ENCODE results near the gene RRBP1.

The RRBP1 gene

DNA sequence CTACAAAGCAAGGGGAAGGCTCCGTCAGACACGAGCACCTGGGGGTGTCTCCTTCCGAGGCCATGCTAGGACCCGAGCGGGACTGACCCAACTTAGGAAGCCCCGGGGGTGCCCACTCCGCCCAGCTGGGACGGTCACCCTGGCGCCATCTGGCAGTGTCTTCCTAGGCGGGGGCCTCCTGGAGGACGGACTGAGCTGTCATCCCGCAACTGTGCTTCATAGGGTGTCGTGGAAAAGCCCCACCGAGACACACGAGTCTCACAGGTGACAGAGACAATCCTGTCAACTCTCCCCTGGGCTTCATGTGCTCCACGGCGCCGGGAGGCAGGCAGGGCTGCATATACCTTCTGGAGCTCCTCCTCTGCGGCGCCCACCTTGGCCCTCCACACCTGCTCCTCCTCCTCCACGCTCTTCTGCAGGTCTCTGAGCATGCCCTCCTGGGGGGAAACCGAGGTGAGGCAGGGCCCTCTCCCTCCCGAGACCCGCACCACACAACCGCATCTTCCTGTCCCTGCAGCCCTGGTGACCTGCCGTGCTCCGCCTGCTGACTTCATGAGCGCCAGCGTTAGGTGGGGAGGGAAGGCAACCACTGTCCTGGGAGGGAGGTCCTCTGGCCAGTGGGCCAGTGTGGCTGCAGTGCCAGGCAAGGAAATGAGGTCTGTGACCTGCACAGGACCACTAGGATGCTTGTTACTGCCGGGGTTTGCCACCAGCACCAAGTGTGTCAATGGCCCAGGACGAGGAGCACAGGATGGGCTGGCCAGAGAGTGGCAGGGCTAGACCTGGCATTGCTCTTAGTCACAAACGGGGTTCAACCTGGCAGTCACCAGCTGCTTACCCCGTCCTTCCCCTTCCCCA lies 61.4 kb downstream of the RRBP1 start:
- DNase-seq: no peak

DNA sequence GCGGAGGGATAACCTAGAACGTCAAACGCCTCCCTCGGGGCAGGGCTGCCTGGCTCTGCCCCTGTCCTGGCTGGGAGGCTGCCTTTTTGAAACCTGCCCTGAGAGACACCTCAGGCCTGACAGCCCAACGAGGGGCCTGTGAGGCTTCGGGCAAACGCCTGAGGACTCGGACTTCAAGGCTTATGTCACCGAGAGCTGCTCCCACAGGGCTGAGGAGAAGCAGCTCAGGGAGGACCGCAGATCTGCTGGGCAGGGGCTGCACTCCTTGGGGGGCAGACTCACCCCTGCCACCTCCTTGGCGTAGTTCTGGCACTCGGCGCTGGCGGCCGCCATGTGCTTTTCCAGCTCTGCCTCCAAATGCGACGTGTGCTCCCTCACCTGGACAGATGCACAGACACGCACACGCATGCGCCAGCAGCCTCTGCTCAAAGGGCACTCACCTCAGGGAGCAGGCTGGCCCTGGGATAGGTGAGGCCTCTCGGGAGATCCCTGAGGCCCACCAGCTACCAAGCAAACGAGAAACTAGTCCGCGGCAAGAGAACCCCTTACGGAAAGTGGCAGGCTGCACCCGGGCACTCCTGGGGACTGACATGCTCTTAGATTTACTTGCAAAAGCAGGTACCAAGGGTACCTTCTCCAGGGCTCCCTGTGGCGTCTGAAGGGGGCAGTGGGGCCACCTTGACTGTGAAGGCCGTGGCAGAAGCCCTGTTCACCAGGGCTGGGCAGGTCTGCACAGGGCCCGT lies 62.5 kb downstream of the RRBP1 start:
- no peak for DNase-seq

DNA sequence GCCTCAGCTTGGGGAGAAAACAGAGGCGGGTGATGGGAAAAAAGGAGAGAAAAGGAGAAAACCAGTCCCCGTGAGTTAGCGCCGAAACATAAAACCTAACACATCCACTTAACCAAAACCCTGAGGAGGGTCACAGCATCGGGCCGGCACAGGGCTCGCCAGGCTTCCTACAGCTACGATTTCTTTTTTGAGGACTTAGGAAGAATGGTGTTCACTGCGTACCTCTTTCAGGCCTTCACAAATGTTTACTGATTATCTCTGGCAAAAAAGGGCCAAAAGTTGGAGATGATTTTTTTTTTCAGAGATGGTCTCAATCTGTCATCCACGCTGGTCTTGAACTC lies 63.4 kb downstream of the RRBP1 start:
- no peak for DNase-seq

DNA sequence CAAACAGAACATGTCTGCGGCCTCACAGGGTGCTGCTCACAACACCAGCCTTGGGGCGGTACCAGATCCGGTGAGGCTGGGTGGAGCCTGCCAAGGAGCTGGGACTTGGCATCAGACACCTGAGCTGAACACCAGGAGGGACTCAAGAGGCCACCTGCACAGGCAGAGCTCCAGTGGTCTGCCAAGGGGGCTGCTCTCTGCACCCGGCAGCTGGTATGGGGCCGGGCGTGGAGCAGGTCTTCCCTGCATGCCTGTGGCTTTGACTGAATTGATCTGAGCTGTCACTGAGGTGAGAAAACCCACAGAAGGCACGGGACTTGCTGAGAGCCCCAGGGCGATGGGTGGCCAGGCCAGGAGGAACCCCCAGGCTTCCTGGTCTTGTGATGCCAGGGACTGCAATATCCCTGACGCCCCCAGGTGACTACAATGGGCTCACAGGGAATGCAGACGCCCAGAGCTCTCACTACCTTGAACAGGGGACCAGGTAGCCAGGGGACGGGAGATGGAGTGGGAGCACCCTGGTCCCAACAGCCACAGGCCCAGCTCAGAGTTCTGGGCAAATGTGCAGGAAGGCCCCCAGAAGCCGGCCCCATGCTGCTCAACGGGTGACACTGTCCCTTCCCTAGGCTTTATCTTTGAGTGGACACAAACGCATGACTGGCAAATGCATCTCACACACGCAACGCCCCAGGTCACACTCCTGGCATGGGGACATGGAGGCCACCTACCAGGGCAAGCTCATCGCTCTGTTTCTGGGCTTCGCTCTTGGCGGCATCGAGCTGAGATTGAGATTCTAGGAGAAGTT lies 64.0 kb downstream of the RRBP1 start:
- DNase-seq: no peak

DNA sequence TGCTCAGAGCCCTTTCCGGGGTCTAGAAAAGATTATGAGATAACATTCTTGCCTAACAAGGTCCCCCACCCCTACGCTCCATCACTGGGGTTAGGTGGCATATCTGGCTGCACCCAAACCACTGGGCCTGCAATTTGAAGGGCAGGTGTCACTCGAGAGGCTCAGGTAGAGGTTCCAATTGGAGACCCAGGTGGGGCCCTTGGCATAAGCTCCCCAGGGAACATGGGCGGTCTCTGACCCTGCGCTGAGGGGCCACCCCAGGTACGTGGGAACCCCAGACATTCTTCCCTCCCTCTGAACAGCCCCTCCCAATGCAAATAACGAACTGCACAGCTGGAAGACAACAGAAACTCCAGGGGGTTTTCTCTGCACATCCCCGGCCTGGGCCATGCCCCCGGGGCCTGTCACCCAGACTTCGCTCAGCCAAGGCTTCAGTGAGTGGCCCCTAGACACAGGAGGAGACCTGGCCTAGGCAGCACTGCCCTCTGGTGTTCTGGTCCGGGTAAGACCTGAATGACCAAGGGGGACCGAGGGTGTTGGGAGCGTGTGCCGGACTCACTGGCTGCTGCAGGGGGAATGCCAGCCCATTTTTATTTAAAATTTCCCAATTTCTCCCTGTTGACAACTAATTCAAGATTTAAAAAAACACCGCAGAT lies 64.7 kb downstream of the RRBP1 start:
- DNase-seq: peak; percentile 4

DNA sequence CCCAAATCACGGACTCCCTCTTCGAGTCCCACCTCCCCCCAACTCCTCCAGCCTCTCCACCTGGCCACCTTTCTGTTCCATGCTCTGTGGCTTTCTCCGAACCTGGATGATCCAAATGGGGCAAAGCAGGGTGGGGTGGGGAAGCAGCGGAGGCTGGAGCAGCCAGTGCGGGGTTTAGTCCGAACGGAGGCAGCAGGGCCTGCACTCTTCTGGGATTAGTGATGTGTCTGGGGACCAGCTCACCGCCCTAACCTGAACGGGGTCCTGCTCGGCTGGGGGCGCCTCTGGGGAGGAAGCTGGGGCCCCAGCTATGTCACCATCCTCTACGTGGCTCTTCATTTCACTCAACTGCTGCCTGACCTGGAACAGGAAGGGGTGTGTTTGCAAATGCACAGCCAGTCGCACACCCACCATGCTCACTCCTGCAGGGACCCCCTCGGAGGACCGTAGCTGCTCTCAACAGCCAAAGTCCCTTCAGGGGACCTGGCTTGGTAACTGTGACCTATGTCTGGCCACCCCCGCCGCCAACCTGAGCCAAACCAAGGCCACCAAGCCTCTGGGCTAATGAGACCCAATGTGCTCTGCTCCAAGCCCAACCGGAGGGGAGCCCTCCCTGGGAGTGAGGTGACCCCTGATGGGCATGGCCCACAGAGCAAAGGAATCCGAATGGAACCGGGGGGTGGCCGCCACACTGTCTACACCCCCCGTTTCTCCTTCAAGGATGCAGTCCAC lies 65.4 kb downstream of the RRBP1 start:
- DNase-seq: no peak

DNA sequence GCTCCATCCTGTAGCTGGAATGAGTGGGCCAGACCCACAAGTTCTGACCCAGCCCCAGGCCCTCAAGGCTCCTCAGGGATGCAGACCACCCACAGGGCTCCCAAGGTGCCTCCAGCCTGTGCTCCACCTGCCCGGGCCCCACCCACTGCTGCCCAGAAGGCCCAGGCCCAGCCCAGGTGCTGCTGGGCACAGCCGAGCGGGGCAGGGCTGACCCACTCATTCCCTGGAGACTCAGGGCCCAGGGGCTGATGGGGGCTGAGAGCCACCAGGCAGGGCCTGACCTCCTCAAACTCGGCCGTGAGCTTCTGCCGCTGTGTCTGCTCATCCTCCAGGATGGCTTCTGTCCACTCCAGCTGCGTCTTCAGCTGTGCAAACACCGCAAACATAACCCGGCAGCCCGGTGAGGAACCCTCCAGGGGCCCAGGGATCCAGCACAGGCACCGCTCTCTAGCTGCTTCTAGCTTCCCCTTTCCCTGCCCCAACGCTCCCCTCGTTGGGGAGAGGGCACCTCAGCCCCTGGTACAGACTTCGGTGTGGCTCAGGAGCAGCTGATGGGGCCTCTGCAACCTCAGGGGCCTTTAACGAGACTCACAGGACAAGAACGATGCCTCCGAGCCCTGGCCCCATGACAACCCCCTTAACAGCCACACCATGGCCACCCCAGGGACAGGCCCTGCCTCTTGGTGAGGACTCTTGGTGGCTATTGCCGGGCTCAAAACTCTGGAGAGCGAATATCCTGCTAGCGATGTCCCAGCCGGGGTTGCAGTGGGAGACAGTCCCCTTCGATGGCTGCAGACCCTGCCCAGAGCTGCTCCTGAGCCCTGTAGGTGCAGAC lies 66.2 kb downstream of the RRBP1 start:
- no peak for DNase-seq

DNA sequence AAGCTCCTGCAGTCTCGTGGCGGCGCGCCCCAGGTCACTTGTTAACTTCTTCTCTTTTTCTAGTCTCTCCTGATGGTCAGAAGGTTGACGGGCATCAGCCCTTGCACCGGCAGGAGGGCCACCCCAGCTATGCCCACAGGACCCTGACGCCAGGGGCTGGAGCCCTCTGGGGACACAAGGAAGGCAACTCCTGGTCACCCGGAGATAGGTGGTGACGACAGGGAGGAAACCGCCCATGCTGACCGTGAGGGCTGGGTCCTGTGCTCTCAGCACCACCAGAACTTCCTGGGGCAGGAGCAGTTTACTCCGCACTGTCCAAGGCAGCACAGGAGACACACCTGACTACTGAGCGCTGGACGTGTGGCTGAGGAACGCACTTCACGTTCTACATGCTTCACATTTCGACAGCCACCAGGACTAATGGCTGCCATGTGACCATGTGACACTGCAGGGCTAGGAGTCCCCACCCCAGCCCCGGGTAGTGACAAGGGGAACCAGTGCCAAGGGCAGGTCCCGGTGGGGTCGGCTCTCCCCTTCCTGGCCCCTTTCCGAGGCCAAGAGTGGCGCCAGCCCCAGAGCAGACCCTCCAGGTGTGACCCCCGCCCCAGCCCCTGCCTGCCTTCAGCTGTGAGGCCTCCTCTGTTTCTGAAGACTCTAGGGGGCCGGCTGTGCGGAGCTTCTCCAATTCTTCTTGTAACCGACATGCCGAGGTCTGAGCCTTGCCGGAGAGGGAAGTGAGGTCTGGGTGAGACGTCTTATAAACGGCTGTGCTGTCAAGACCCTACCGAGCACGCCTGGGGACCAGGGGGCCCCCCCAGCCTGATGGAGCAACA lies 67.0 kb downstream of the RRBP1 start:
- DNase-seq: no peak

DNA sequence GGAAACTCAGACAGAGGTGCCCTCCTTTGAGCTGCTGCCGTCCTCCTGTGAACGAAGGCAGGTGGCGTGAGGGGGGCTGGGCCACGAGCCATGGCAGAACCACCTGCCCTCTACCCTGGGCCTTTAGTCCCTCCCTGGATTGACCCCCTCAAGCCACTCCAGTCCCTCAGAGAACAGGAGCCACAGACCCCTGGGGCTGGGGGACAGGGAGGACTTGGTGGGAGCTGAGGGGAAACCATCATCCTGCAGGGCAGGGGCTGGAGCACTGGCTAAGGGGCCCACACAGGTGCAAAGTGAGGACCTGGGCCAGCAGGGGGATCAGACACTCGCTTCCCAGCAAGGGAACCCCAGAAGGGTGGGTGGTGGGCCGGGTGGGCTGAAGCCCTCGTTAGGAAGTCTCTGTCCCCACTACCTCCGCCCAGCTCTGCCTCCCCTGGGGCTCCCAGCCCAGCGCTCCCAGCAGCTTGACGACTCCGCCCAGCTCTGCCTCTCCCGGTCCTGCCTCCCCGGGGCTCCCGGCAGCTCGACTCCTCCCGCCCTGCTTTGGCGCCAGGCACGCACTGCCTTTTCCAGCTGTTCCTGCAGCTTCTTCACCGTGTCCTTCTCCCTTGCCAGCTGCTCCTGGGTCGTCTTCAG lies 67.7 kb downstream of the RRBP1 start:
- DNase-seq: no peak

DNA sequence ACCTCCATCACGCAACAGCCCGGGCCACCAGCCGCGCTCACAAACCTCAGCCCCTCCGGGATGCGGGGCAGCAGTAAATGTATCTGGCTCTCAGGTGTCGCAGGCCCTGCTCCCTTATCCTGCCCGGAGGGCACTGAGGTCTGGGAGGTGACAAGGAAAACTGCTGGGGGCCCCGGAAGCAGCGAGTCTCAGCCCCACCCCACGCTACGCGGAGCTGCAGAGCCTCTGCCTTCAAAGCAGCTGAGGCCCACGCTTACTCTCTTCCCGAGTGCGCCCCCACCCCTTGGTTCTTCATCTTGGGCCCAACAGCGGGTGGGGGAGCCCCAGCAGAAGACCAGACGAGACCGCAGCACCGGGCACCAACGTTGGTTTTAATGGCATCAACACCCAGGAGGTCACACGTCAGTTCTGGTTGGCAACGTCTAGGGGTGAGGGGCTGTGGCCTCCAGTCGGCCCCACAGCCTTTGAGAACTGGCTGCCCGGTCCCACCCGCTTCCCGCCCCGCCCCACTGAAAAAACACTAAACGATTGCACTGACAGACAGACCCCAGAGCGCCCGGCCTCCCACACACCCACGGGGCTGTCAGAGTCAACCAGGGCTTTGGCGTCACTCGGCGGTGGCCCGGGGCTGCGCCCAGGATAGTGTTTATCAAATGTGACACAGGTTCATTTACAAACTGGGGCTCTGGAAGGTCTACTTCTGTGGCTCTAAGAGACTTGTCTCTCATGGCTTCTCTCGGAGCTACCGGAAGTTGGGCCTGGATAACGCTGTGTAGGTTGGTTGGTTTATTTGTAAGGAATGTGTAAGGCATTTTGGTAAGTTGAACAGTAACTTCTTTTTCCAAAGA lies 68.5 kb downstream of the RRBP1 start:
- no peak for DNase-seq

DNA sequence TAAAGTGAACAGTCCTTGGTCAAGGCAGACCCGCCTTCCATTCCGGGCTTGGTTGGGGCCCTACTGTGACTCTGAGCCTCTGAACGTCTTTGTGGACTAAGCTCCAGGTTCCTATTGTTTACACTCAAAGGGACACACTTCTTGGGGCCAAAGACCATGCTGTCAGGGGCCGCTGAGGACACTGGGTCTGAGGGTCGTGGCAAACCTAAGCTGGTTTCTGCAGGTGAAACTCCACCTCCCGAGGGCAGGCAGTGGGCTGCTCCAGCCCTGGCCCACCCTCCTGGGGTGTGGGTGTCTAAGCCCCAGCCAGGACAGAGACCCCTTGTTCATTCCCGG lies 69.1 kb downstream of the RRBP1 start:
- DNase-seq: no peak

DNA sequence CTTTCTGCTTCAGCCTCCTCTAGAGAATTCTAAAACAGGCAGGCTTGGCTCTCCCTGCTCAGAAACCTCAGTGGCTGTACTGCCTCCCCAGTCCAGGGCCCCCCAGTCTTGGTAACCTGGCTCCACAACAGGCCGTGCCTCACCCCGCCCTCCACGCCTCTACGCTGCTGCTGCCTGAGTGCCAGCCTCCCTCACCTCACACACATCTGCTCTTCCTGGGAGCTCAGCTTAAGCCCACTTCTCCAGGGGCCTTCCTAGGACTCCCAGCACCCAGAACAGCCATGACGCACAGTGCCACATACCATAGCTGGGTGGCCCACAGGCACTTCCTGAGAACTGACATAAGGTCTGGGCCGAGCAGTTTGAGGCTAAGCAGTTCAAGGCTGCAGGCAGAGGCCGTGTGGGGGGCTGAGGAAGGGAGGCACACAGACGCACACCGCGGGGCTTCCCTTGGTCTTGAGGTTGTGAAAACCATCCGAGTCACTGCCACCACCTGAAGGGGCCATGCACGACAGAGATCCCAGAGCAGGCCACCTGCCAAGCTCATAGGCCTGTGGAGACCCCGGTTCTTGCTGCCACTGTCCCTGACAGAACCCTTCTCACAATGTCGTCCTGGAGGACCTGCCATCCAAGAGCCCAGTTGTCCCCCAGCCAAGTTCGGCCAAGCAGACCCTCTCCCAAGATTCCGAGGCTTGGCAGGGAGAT lies 69.6 kb downstream of the RRBP1 start:
- no peak for DNase-seq

DNA sequence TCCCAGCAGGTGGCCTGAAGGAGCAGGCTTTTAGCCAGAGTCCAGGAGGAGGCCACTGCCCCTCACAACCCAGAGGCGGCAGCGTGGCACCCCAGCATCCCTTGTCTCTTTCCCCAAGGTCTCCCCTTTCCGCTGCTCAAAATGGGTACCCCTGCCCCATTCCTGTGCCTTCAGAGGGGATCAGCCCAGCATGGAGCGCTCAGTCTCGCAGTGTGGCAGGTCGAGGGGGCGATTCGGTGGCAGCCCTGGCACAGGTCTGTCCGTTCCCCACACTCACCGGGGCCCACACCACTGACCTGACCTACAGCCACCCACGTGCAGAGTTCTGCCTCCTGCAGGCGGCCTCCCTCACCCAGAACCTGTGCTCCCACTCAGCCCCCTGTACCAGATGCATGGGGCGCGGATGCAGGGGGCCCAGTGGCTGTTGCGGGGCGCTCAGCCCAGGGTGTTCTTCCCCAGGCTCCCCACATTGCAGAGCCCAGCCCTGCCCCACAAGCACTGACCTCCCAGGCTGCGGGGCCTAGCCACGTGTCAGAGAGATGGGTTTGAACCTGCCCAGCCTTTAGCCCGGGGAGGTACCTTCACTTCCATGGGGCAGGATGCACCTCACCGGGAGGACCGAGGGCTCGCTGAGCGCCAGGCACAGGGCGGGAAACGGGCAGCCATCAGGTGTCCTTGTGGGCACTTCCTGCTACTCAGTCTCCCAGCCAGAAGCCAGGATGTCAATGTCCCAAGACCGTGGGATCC lies 70.3 kb downstream of the RRBP1 start:
- no peak for DNase-seq

DNA sequence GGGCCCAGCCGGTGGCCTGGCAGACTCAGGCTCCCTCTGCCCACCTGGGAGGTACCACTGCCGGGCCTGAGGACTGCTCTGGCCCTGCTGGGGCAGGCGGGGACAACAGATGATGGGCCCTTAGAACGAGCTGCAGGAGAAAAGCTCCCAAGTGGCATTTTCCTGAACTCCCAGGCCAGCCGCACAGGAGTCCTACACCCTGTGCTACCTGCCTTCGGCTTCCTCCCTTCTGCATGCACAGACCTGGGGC lies 70.8 kb downstream of the RRBP1 start:
- no peak for DNase-seq

DNA sequence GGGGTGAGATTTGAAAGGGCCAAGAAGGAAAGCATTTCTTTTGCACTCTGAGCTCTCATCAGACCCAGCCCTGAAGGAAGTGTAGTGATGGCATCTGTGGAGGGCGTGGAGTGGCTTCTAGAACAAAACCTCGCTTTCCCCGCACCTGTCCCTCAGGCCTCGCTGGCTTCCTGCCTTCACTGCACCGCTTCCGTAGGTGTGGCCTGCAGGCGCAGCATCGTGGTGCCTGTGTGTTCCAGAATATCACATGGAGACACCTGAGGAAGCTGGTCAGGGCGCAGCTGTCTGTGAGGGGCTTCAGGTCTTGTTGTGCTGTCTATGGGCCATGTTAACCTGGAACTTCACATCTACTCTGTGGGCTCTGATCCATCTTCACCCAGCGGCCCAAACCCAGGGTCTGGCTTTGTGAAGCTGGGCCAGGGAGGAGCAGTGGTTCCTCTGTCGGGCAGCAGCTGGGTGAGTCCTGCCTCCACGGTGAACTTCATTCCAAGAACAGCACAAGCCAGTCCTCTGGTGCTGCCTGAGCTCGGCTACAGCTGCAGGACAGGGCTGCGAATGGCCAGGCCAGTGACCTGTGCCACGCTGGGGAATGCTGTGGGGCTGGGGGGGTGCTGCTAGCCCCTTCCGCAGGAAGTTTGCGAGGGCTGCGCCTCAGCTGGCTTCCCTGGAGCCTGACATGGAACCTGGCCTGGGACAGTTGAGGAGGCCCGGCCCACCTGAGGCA lies 71.3 kb downstream of the RRBP1 start:
- DNase-seq: no peak

DNA sequence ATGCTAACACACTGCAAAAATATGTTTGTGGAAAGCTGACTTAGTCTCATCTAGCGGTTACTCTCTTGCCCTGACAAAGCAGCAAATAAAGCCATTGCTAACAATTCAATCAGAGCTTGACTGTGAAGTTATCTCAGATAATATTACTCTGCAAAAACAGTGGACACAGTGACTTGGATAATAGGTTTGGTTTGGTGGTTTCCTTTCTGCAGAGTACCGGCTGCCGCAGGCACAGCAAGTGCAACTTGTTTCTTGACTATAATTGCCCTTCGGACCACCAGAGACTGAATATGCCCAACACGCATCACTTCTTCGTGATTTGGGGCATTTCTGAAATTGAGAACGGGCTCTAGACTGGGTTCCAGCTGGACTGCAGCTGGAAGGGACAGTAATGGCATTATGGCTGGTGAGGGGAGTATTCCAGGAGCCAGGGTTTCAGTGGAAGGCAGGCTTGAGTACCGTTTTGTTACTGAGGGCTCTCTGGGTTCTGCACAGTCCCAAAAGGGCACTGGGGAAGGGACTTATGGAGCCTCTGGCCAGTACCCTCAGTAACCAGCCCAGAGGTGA lies 72.1 kb downstream of the RRBP1 start:
- no peak for DNase-seq

Data from NCI-H2029 treated with DMSO at 0.1 percent for 48 hours (cell line).